Measurements from ENCODE around the gene WWC1. TPM values are rescaled to one million over a fixed set of nuclear protein-coding genes. Genes with fewer than 3 reads are reported as not detected.
"Not testable (repeated sequence)": the region's sequence is repeated elsewhere in the genome, so short reads cannot be mapped to it uniquely, and the experiment has no call there.

WWC1 gene
- total RNA-seq, 1 experiment from 2014 or later, result 52.8 TPM

DNA sequence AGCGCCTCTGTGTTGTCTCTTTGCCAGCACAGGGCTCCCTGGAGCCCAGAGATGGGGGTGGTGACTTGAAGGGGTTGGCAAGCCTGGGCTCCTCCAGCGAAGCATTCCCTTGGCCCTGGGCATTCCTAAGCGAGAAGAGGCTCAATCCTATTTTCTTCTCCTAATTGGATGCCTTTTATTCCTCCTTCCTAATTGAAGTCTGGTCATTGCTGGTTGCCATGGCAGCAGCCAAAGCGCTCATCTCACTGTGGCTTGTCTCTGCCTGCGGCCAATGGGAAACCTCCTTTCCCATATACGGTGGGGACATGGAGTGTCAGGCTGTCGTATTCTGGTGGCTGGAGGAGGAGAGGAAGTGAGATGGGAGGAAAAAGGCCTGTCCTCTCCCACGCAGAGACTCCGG, 142.6 kb downstream of the WWC1 start:
- no peak for DNase-seq (ENCODE audit: low read depth)

GRCh38 chr5:168434746-168435321, 143.4 kb downstream of the WWC1 start:
- peak; percentile 53 for DNase-seq (ENCODE audit: low read depth)

- not testable (repeated sequence) for DNase-seq (ENCODE audit: low read depth)
Measured at GRCh38 chr5:168435340-168435739, 143.9 kb downstream of the WWC1 start.

DNA sequence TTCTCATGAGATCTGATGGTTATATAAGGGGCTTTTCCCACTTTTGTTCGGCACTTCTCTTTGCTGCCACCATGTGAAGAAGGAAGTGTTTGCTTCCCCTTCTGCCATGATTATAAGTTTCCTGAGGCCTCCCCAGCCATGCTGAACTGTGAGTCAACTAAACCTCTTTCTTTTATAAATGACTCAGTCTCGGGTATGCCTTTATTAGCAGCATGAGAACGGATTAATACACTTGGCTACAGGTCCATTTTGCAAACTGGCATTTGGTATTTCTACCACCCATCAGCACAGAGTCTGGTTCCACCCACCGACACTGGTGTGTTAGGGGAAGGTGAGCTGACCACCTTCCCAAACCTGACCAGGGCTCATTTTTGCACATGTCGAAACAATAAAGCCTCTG, 146.9 kb downstream of the WWC1 start:
- DNase-seq (ENCODE audit: low read depth), result peak; percentile 35

GRCh38 chr5:168443533-168443932, 152.1 kb downstream of the WWC1 start:
- no peak for DNase-seq (ENCODE audit: low read depth)

GRCh38 chr5:168443950-168444700, 152.7 kb downstream of the WWC1 start:
- no peak for DNase-seq (ENCODE audit: low read depth)

DNA sequence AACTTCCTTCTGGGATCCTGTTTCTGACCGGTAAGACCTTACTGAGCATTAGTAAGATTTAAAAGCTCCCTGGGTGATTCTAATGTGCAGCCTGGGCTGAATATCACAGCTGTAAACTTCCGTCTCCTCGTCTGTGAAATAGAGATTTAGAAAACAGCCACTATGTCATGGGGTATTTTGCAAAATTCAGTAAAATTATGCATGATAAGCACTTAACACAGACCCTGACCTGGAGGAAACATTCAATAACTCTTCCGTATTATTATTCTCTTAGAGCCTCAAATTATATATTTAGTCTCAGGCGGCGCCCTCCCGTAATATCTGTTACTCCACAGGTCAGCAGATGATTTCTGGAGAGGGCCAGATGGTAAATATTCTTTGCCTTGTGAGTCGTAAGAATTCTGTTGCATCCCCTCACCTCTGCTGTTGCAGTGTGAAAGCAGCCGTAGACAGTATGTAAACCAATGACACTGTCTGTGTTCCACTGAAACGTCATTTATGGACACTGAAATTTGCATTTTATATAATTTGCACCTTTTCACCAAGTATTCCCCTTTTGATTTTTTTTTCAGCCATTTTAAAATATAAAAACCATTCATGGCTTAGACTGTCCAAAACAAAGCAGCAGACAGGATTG, 155.7 kb downstream of the WWC1 start:
- no peak for DNase-seq (ENCODE audit: low read depth)

GRCh38 chr5:168447808-168448207, 156.4 kb downstream of the WWC1 start:
- DNase-seq (ENCODE audit: low read depth), result no peak

- DNase-seq (ENCODE audit: low read depth), result no peak
Measured at GRCh38 chr5:168449166-168449565, 157.7 kb downstream of the WWC1 start.

GRCh38 chr5:168451565-168451964, 160.1 kb downstream of the WWC1 start:
- no peak for DNase-seq (ENCODE audit: low read depth)

- no peak for DNase-seq (ENCODE audit: low read depth)
Measured at GRCh38 chr5:168455201-168455600, 163.8 kb downstream of the WWC1 start.

- DNase-seq (ENCODE audit: low read depth), result no peak
Measured at GRCh38 chr5:168457542-168457941, 166.1 kb downstream of the WWC1 start.

DNA sequence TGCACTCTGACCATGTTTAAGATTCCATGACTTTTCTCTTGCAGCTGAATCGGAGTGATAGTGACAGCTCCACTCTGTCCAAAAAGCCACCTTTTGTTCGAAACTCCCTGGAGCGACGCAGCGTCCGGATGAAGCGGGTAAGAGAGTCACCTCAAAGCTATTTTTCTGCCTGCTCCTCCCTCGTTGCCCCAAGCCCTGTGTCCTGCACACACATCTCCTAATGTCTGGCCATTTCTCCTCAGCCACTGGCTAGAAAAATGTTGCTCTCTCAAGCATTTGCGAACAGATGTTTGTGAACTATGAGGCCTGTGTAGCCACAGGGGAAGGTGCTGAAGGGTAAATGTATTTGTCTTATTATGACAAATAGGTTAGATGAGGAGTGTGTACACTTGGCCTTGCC, 169.2 kb downstream of the WWC1 start:
- no peak for DNase-seq (ENCODE audit: low read depth)

GRCh38 chr5:168463081-168463480, 171.6 kb downstream of the WWC1 start:
- DNase-seq (ENCODE audit: low read depth), result no peak

DNA sequence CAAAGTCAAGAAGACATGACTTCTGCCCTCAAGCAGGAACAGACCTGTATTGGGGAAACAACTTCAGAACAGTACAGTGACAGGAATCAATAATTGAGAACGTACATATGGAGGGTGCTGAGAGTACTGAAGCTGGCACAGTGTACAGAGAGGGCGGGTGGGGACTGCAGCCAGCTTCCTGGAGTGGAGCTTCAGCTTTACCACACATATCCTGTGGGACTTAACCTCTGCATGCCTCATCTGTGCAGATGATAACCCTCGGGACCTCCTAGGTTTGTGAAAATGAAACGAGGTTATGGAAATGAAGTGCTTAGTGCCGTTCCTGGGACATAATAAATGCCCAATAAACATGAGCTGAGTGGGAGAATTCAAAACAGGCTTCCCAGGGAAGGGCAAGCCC, 172.8 kb downstream of the WWC1 start:
- DNase-seq (ENCODE audit: low read depth), result no peak

DNA sequence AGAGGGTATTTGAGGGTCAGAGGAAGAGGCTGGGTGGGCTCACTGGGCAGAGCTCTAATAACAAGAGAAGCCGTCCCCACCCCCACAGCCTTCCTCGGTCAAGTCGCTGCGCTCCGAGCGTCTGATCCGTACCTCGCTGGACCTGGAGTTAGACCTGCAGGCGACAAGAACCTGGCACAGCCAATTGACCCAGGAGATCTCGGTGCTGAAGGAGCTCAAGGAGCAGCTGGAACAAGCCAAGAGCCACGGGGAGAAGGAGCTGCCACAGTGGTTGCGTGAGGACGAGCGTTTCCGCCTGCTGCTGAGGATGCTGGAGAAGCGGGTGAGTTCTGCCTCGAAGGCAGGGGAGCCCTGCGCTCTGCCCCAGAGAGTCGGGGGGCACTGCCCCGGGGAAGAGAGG, 173.2 kb downstream of the WWC1 start:
- no peak for DNase-seq (ENCODE audit: low read depth)

GRCh38 chr5:168467755-168468330, 176.4 kb downstream of the WWC1 start:
- DNase-seq (ENCODE audit: low read depth), result no peak

GRCh38 chr5:168468836-168469235, 177.4 kb downstream of the WWC1 start:
- peak; percentile 71 for DNase-seq (ENCODE audit: low read depth)

GRCh38 chr5:168469816-168470215, 178.4 kb downstream of the WWC1 start:
- DNase-seq (ENCODE audit: low read depth), result no peak

- peak; percentile 65 for DNase-seq (ENCODE audit: low read depth)
Measured at GRCh38 chr5:168471785-168472184, 180.3 kb downstream of the WWC1 start.

GRCh38 chr5:168472329-168472728, 180.9 kb downstream of the WWC1 start:
- DNase-seq (ENCODE audit: low read depth), result peak; percentile 90

GRCh38 chr5:168474319-168474718, 182.9 kb downstream of the WWC1 start:
- no peak for DNase-seq (ENCODE audit: low read depth)
